OCI-LY7 (cell line): ENCODE measurements around the gene ANKRD63. TPM values are rescaled to one million over a fixed set of nuclear protein-coding genes. Genes with fewer than 3 reads are reported as not detected.

ENCODE experiments used
- BruUV-seq: library from RNA; stranded (reverse); fragments of 400-500 nt; replicated peaks from 2 replicates; lab custom pipeline; 2021; lab: Mats Ljungman, UMichigan
- CTCF ChIA-PET: fragments of 300-600 bp; sonication (Branson Sonifier 250); formaldehyde crosslinking; loops from one replicate; lab custom pipeline; 2022; ENCODE audit warnings: antibody characterized with exemption; ENCODE audit not compliant: unreplicated experiment; lab: Charles Lee
- POLR2A ChIA-PET: fragments of 300-600 bp; sonication (Branson Sonifier 250); formaldehyde crosslinking; loops from one replicate; lab custom pipeline; 2022; ENCODE audit warnings: antibody characterized with exemption; lab: Charles Lee
- DNase-seq: peaks from one replicate; pipeline ENCODE4 v3.0.0-alpha.2; 2015; ENCODE audit warnings: low spot score
- H2AFZ ChIP-seq: fragments of 200-600 bp; sonication (generic), shearing (Covaris generic); 2 replicates; pipeline ENCODE4 v1.6.1; 2014; ENCODE audit warnings: mild to moderate bottlenecking, antibody characterized with exemption, low read length, moderate library complexity
- H3K27ac ChIP-seq: fragments of 200-600 bp; sonication (generic); 2 replicates; pipeline ENCODE4 v1.5.1; 2014; ENCODE audit warnings: mixed run types, low read depth, mild to moderate bottlenecking, moderate library complexity, low read length, inconsistent platforms; ENCODE audit not compliant: poor library complexity, severe bottlenecking
- H3K36me3 ChIP-seq: fragments of 200-600 bp; sonication (generic); 2 replicates; pipeline ENCODE4 v1.6.1; 2014; ENCODE audit warnings: mild to moderate bottlenecking, antibody characterized with exemption, low read length, moderate library complexity, mixed read lengths; ENCODE audit not compliant: insufficient read depth
- H3K4me1 ChIP-seq: fragments of 200-600 bp; sonication (generic); 2 replicates; pipeline ENCODE4 v1.5.1; 2014; ENCODE audit warnings: mild to moderate bottlenecking, low read length; ENCODE audit not compliant: insufficient read depth, poor library complexity, severe bottlenecking
- H3K4me2 ChIP-seq: fragments of 200-600 bp; sonication (generic); 2 replicates; pipeline ENCODE4 v1.6.1; 2014; ENCODE audit warnings: mild to moderate bottlenecking, low read length
- H3K4me3 ChIP-seq: fragments of 200-600 bp; sonication (generic); 2 replicates; pipeline ENCODE4 v1.5.1; 2014; ENCODE audit warnings: mild to moderate bottlenecking, low read depth, low read length; ENCODE audit not compliant: poor library complexity, severe bottlenecking
- H3K79me2 ChIP-seq: fragments of 200-600 bp; sonication (generic); 2 replicates; pipeline ENCODE4 v1.6.1; 2016; ENCODE audit warnings: low read depth, mild to moderate bottlenecking, low read length, moderate library complexity, mixed read lengths; ENCODE audit not compliant: insufficient read depth
- H3K9me2 ChIP-seq: fragments of 200-600 bp; sonication (generic); 2 replicates; pipeline ENCODE4 v1.6.1; 2016; ENCODE audit warnings: mild to moderate bottlenecking, low read length, mixed read lengths; ENCODE audit not compliant: insufficient read depth
- H3K9me3 ChIP-seq: fragments of 200-600 bp; sonication (generic); 2 replicates; pipeline ENCODE4 v1.6.1; 2014; ENCODE audit warnings: mild to moderate bottlenecking, mixed run types, low read length, mixed read lengths
- H4K20me1 ChIP-seq: fragments of 200-600 bp; sonication (generic); 2 replicates; pipeline ENCODE4 v1.6.1; 2014; ENCODE audit warnings: mild to moderate bottlenecking, antibody characterized with exemption, low read length, moderate library complexity, mixed read lengths; ENCODE audit not compliant: insufficient read depth
- CTCF ChIP-seq: fragments of 200-600 bp; sonication (generic); conservative IDR thresholded peaks from 2 replicates; pipeline ENCODE4 v1.5.1; 2014; ENCODE audit warnings: mild to moderate bottlenecking, antibody characterized with exemption, low read length, moderate library complexity, mixed read lengths
- EZH2phosphoT487 ChIP-seq: fragments of 200-600 bp; sonication (generic); IDR thresholded peaks from 2 replicates; pipeline ENCODE4 v1.6.1; 2018; ENCODE audit warnings: low read depth, borderline replicate concordance, mild to moderate bottlenecking, mixed run types, antibody characterized with exemption, low read length, moderate library complexity, mixed read lengths
- intact Hi-C: fragments of 100-400 bp; cut with micrococcal nuclease; formaldehyde crosslinking; loops from one replicate; pipeline ENCODE4 v1.10.0; 2022; ENCODE audit not compliant: unreplicated experiment
- total RNA-seq, 2 experiments: library from RNA; depleted of rRNA in 1 of 2; stranded (reverse); fragments of >200 nt in 1 of 2; shearing (Covaris generic) in 1 of 2; gene quantifications; 2 replicates each; pipeline ENCODE4 v1.2.3, GENCODE V29; 2014 to 2022

ANKRD63 gene
- total RNA-seq, 2 experiments from 2014 or later: not detected

DNA sequence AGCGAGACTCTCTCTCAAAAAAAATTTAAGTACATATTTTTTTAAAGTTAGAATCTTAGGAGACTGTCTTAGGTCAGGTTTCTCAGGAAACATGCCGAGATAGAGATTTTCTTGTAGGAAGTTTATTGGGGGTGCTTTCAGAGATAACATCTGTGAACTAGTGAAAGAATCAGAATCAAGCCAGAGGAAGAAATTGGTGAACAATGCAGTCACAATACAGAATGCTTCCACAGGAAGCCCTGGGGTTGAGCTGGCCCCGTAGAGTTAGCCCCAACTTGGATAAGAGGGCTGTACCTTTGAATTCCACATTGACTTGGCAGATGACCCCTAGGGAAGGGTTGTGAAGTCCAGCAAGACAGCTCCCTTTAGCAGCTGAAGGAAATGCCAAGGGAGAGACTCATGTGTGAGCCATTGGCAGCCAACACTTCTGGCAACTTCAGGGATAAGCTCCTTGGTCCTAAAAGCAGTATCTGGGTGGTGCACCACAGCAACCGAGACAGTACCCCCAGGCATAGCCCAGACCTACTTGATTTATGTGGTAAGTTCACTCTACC is 31.9 kb upstream of the ANKRD63 start:
- TF ChIP-seq EZH2phosphoT487 (no peak), CTCF (no peak)
- BruUV-seq: no TSS peak
- no peaks in the 10 kb centered on the region for H4K20me1 ChIP-seq
- H3K9me2 ChIP-seq: no peaks in the 10 kb centered on the region
- H3K79me2 ChIP-seq: no peaks in the 10 kb centered on the region
- no peaks in the 10 kb centered on the region for H3K9me3 ChIP-seq
- no peak overlapping the region for H3K27ac ChIP-seq
- H2AFZ ChIP-seq: no peak overlapping the region
- no peak for DNase-seq
- H3K36me3 ChIP-seq: no peaks in the 10 kb centered on the region
- CTCF ChIA-PET: no interaction called here
- H3K4me1 ChIP-seq: no peaks in the 10 kb centered on the region
- H3K4me2 ChIP-seq: no peak overlapping the region
- POLR2A ChIA-PET: interaction anchor here (1.4 kb wide), 1 partner anchor 13 kb away, joined by 4 read pairs; no protein-coding TSS in a partner anchor
- H3K4me3 ChIP-seq: no peak overlapping the region
- intact Hi-C loops: no loop called here

- Histone ChIP-seq H2AFZ (no peak overlapping the region), H4K20me1 (no peaks in the 10 kb centered on the region), H3K4me2 (no peak overlapping the region), H3K9me3 (no peaks in the 10 kb centered on the region), H3K79me2 (no peaks in the 10 kb centered on the region), H3K9me2 (no peaks in the 10 kb centered on the region), H3K4me3 (no peak overlapping the region), H3K36me3 (no peaks in the 10 kb centered on the region), H3K27ac (no peak overlapping the region), H3K4me1 (no peaks in the 10 kb centered on the region)
- ChIA-PET POLR2A (no interaction called here), CTCF (no interaction called here)
- TF ChIP-seq EZH2phosphoT487: no peak
- no peak for TF ChIP-seq CTCF
- BruUV-seq: no TSS peak
- DNase-seq: no peak
- intact Hi-C loops: no loop called here
Measured at GRCh38 chr15:40313531-40314398, 30.9 kb upstream of the ANKRD63 start.
